Central memory CD8-positive, alpha-beta T cell (primary cell): ENCODE data around the gene NHLRC3.

Source experiments
- ATAC-seq: fragments of 150-1000 bp; cut with Tn5 transposase; replicated peaks from 2 replicates; pipeline ENCODE4 v1.10.0; 2022; ENCODE audit warnings: mild to moderate bottlenecking, moderate FRiP score, moderate number of reproducible peaks; ENCODE audit not compliant: poor library complexity, severe bottlenecking; ENCODE audit errors: extremely low read depth
- DNase-seq, 2 donors: peaks; one replicate each; pipeline ENCODE4 v3.0.0; 2021; ENCODE audit warnings: low spot score in 2 of 2
- H3K27ac Mint-ChIP-seq: one replicate; pipeline ENCODE4 v1.8.0; 2022; ENCODE audit warnings: low read depth, mild to moderate bottlenecking, moderate library complexity, mixed read lengths
- H3K27me3 Mint-ChIP-seq: one replicate; pipeline ENCODE4 v1.8.0; 2022; ENCODE audit warnings: mixed read lengths
- H3K36me3 Mint-ChIP-seq: one replicate; pipeline ENCODE4 v1.8.0; 2022; ENCODE audit warnings: mild to moderate bottlenecking, moderate library complexity, mixed read lengths; ENCODE audit not compliant: insufficient read depth
- H3K4me1 Mint-ChIP-seq: one replicate; pipeline ENCODE4 v1.8.0; 2022; ENCODE audit warnings: mixed read lengths
- H3K4me3 Mint-ChIP-seq: one replicate; pipeline ENCODE4 v1.8.0; 2022; ENCODE audit warnings: mild to moderate bottlenecking, moderate library complexity, mixed read lengths
- H3K9me3 Mint-ChIP-seq: one replicate; pipeline ENCODE4 v1.8.0; 2022; ENCODE audit warnings: mixed read lengths

The NHLRC3 gene

GRCh38 chr13:39025433-39025839 is 12.8 kb upstream of the NHLRC3 start:
- ATAC-seq (no peak), DNase-seq (no peak)
- Mint-ChIP-seq H3K9me3 (no peaks in the 10 kb centered on the region), H3K4me1 (peaks cover 5% of the 10 kb centered on the region), H3K4me3 (no peak overlapping the region), H3K27ac (no peak overlapping the region), H3K27me3 (no peaks in the 10 kb centered on the region), H3K36me3 (peaks cover 61% of the 10 kb centered on the region)

GRCh38 chr13:39032150-39032549 is 6.1 kb upstream of the NHLRC3 start:
- DNase-seq (no peak), ATAC-seq (no peak)
- Mint-ChIP-seq H3K9me3 (no peaks in the 10 kb centered on the region), H3K27me3 (no peaks in the 10 kb centered on the region), H3K27ac (no peak overlapping the region), H3K4me1 (peaks cover 47% of the 10 kb centered on the region), H3K4me3 (no peak overlapping the region), H3K36me3 (peaks cover 24% of the 10 kb centered on the region)

GRCh38 chr13:39034085-39034484 is 4.2 kb upstream of the NHLRC3 start:
- no peak overlapping the region for H3K4me3 Mint-ChIP-seq
- H3K27ac Mint-ChIP-seq: no peak overlapping the region
- H3K4me1 Mint-ChIP-seq: peaks cover 43% of the 10 kb centered on the region
- no peak for DNase-seq
- no peak for ATAC-seq
- H3K36me3 Mint-ChIP-seq: peaks cover 24% of the 10 kb centered on the region
- no peaks in the 10 kb centered on the region for H3K27me3 Mint-ChIP-seq
- no peaks in the 10 kb centered on the region for H3K9me3 Mint-ChIP-seq

GRCh38 chr13:39035204-39035603 is 3.1 kb upstream of the NHLRC3 start:
- no peaks in the 10 kb centered on the region for H3K9me3 Mint-ChIP-seq
- H3K4me1 Mint-ChIP-seq: peaks cover 43% of the 10 kb centered on the region
- H3K36me3 Mint-ChIP-seq: peaks cover 22% of the 10 kb centered on the region

GRCh38 chr13:39035799-39036198 is 2.5 kb upstream of the NHLRC3 start:
- Mint-ChIP-seq H3K36me3 (peaks cover 21% of the 10 kb centered on the region), H3K27me3 (no peaks in the 10 kb centered on the region), H3K4me3 (peak overlapping the region; percentile 85), H3K9me3 (no peaks in the 10 kb centered on the region), H3K27ac (peak overlapping the region; percentile 86), H3K4me1 (peaks cover 45% of the 10 kb centered on the region)
- ATAC-seq: no peak
- no peak for DNase-seq

More at GRCh38 chr13:39035204-39035603, 3.1 kb upstream of the NHLRC3 start:
- DNase-seq (no peak), ATAC-seq (no peak)
- no peaks in the 10 kb centered on the region for H3K27me3 Mint-ChIP-seq
- peak overlapping the region; percentile 85 for H3K4me3 Mint-ChIP-seq
- H3K27ac Mint-ChIP-seq: peak overlapping the region; percentile 86

GRCh38 chr13:39036212-39036611 is 2.0 kb upstream of the NHLRC3 start:
- H3K27me3 Mint-ChIP-seq: no peaks in the 10 kb centered on the region
- ATAC-seq (no peak), DNase-seq (no peak)
- H3K9me3 Mint-ChIP-seq: no peaks in the 10 kb centered on the region
- peak overlapping the region; percentile 85 for H3K4me3 Mint-ChIP-seq
- H3K36me3 Mint-ChIP-seq: peaks cover 21% of the 10 kb centered on the region
- peaks cover 48% of the 10 kb centered on the region for H3K4me1 Mint-ChIP-seq
- peak overlapping the region; percentile 86 for H3K27ac Mint-ChIP-seq

- peak overlapping the region; percentile 85 for H3K4me3 Mint-ChIP-seq
- ATAC-seq (peak; percentile 3), DNase-seq (peak; percentile 13 to 18)
- H3K27me3 Mint-ChIP-seq: no peaks in the 10 kb centered on the region
- no peaks in the 10 kb centered on the region for H3K9me3 Mint-ChIP-seq
- peaks cover 21% of the 10 kb centered on the region for H3K36me3 Mint-ChIP-seq
- peak overlapping the region; percentile 86 for H3K27ac Mint-ChIP-seq
- peaks cover 39% of the 10 kb centered on the region for H3K4me1 Mint-ChIP-seq
These were observed 811 bp upstream of the NHLRC3 start for GRCh38 chr13:39037410-39037879.

GRCh38 chr13:39038569-39039030 is 344 bp downstream of the NHLRC3 start:
- Mint-ChIP-seq H3K9me3 (no peaks in the 10 kb centered on the region), H3K27me3 (no peaks in the 10 kb centered on the region), H3K4me1 (peaks cover 39% of the 10 kb centered on the region), H3K27ac (peak overlapping the region; percentile 86), H3K36me3 (peaks cover 22% of the 10 kb centered on the region), H3K4me3 (peak overlapping the region; percentile 85)
- ATAC-seq (peak; percentile 57), DNase-seq (peak in 1 of 2 donors; percentile 50)

- ATAC-seq: no peak
- peaks cover 36% of the 10 kb centered on the region for H3K4me1 Mint-ChIP-seq
- no peaks in the 10 kb centered on the region for H3K27me3 Mint-ChIP-seq
- H3K9me3 Mint-ChIP-seq: no peaks in the 10 kb centered on the region
- peaks cover 23% of the 10 kb centered on the region for H3K36me3 Mint-ChIP-seq
- DNase-seq: no peak
- H3K4me3 Mint-ChIP-seq: peak overlapping the region; percentile 85
- H3K27ac Mint-ChIP-seq: peak overlapping the region; percentile 86
These were observed 785 bp downstream of the NHLRC3 start for GRCh38 chr13:39039041-39039440.

- Mint-ChIP-seq H3K4me3 (no peak overlapping the region), H3K27ac (no peak overlapping the region), H3K4me1 (peaks cover 25% of the 10 kb centered on the region), H3K36me3 (peaks cover 25% of the 10 kb centered on the region), H3K9me3 (no peaks in the 10 kb centered on the region), H3K27me3 (no peaks in the 10 kb centered on the region)
- ATAC-seq (no peak), DNase-seq (no peak)
These were observed 1.9 kb downstream of the NHLRC3 start for GRCh38 chr13:39040206-39040605.

GRCh38 chr13:39044536-39044935 is 6.3 kb downstream of the NHLRC3 start:
- H3K27ac Mint-ChIP-seq: no peak overlapping the region
- no peak overlapping the region for H3K4me3 Mint-ChIP-seq
- no peak for DNase-seq
- ATAC-seq: no peak
- no peaks in the 10 kb centered on the region for H3K27me3 Mint-ChIP-seq
- H3K36me3 Mint-ChIP-seq: peaks cover 13% of the 10 kb centered on the region
- H3K9me3 Mint-ChIP-seq: no peaks in the 10 kb centered on the region
- peaks cover 5% of the 10 kb centered on the region for H3K4me1 Mint-ChIP-seq

GRCh38 chr13:39047560-39047959 is 9.3 kb downstream of the NHLRC3 start:
- H3K27me3 Mint-ChIP-seq: no peaks in the 10 kb centered on the region
- no peaks in the 10 kb centered on the region for H3K9me3 Mint-ChIP-seq
- DNase-seq (no peak), ATAC-seq (no peak)
- no peak overlapping the region for H3K27ac Mint-ChIP-seq
- H3K36me3 Mint-ChIP-seq: peaks cover 13% of the 10 kb centered on the region
- H3K4me1 Mint-ChIP-seq: no peaks in the 10 kb centered on the region
- no peak overlapping the region for H3K4me3 Mint-ChIP-seq

GRCh38 chr13:39048806-39049205 is 10.6 kb downstream of the NHLRC3 start:
- Mint-ChIP-seq H3K9me3 (no peaks in the 10 kb centered on the region), H3K27ac (no peak overlapping the region), H3K4me3 (no peak overlapping the region), H3K4me1 (no peaks in the 10 kb centered on the region), H3K36me3 (peaks cover 12% of the 10 kb centered on the region), H3K27me3 (no peaks in the 10 kb centered on the region)
- DNase-seq: no peak
- no peak for ATAC-seq
